HL-60 (cell line): Measurements from ENCODE around the gene DDX60.

Experiments used
- DNase-seq, 2 experiments: peaks; one replicate each; pipeline ENCODE4 v3.0.0-alpha.2; 2010 to 2020; ENCODE audit warnings: low read depth in 1 of 2, low spot score in 1 of 2
- H3K27ac ChIP-seq: fragments of 250-450 bp; sonication (Bioruptor Pico); replicated peaks from 2 replicates; pipeline ENCODE4 v1.5.1; 2020; ENCODE audit warnings: mild to moderate bottlenecking, moderate library complexity
- H3K27me3 ChIP-seq: fragments of 250-450 bp; sonication (Bioruptor Pico); 2 replicates; pipeline ENCODE4 v1.5.1; 2021; ENCODE audit warnings: mild to moderate bottlenecking, moderate library complexity; ENCODE audit not compliant: insufficient read depth, poor library complexity, severe bottlenecking
- H3K4me3 ChIP-seq: replicated peaks from 2 replicates; pipeline ENCODE4 v1.5.1; 2011; ENCODE audit warnings: mild to moderate bottlenecking, control low read depth, low read length; ENCODE audit not compliant: insufficient read depth
- CTCF ChIP-seq: IDR thresholded peaks from one replicate; pipeline ENCODE4 v1.5.1; 2011; ENCODE audit warnings: low read length, control low read depth, inconsistent platforms; ENCODE audit not compliant: insufficient read depth
- GABPA ChIP-seq: IDR thresholded peaks from 2 replicates; pipeline ENCODE4 v1.6.1; 2012; ENCODE audit warnings: low read depth
- POLR2AphosphoS5 ChIP-seq: IDR thresholded peaks from 2 replicates; pipeline ENCODE4 v1.6.1; 2012; ENCODE audit warnings: low read depth
- REST ChIP-seq: IDR thresholded peaks from 2 replicates; pipeline ENCODE4 v1.6.1; 2012; ENCODE audit warnings: low read depth; ENCODE audit not compliant: insufficient replicate concordance
- SPI1 ChIP-seq: IDR thresholded peaks from 2 replicates; pipeline ENCODE4 v1.6.1; 2012; ENCODE audit warnings: low read depth, mild to moderate bottlenecking, borderline replicate concordance

DDX60 gene

GRCh38 chr4:168264903-168265302 lies 53.6 kb downstream of the DDX60 start:
- no peak for DNase-seq
- no peak overlapping the region for H3K4me3 ChIP-seq
- no peaks in the 10 kb centered on the region for H3K27me3 ChIP-seq
- TF ChIP-seq SPI1 (no peak), REST (no peak), GABPA (no peak), POLR2AphosphoS5 (no peak), CTCF (no peak)
- H3K27ac ChIP-seq: no peak overlapping the region

GRCh38 chr4:168263039-168263438 lies 55.5 kb downstream of the DDX60 start:
- no peak for DNase-seq
- TF ChIP-seq REST: no peak
- no peak for TF ChIP-seq CTCF
- TF ChIP-seq GABPA: no peak
- no peak for TF ChIP-seq SPI1
- TF ChIP-seq POLR2AphosphoS5: no peak
- Histone ChIP-seq H3K27ac (no peak overlapping the region), H3K27me3 (no peaks in the 10 kb centered on the region), H3K4me3 (no peak overlapping the region)

GRCh38 chr4:168259096-168259495 lies 59.5 kb downstream of the DDX60 start:
- TF ChIP-seq CTCF (no peak), POLR2AphosphoS5 (no peak), REST (no peak), GABPA (no peak), SPI1 (no peak)
- no peak overlapping the region for H3K27ac ChIP-seq
- H3K27me3 ChIP-seq: no peaks in the 10 kb centered on the region
- no peak for DNase-seq
- H3K4me3 ChIP-seq: no peak overlapping the region
